RWPE1 (cell line): ENCODE data around the gene MKLN1.

Experiments
- CTCF ChIA-PET: fragments of 350-600 bp; sonication (Branson Sonifier 250); formaldehyde crosslinking; extraction: SDS; loops from one replicate; lab custom pipeline; 2021; lab: Yijun Ruan, JAX
- POLR2A ChIA-PET: fragments of 400-600 bp; formaldehyde crosslinking; extraction: SDS; loops from one replicate; lab custom pipeline; 2020; ENCODE audit warnings: antibody characterized with exemption; ENCODE audit not compliant: low non-redundant PET; lab: Yijun Ruan, JAX
- DNase-seq: peaks from one replicate; pipeline ENCODE4 v3.0.0; 2012; ENCODE audit warnings: low spot score
- H3K27ac ChIP-seq: fragments of 450-650 bp; 2 replicates; pipeline ENCODE4 v1.5.1; 2017
- CTCF ChIP-seq: fragments of 450-650 bp; conservative IDR thresholded peaks from 2 replicates; pipeline ENCODE4 v1.5.1; 2017; ENCODE audit warnings: low read depth, mild to moderate bottlenecking

MKLN1 gene

GRCh38 chr7:131436384-131436783 is 108.7 kb downstream of the MKLN1 start:
- DNase-seq, result no peak
- POLR2A ChIA-PET, result no interaction called here
- TF ChIP-seq CTCF, result no peak
- CTCF ChIA-PET, result no interaction called here
- no peak overlapping the region for H3K27ac ChIP-seq

- ChIA-PET CTCF (interaction anchor here (0.6 to 0.8 kb wide), 2 partner anchors 43 to 60 kb away, joined by 3 to 10 read pairs; no protein-coding TSS in a partner anchor), POLR2A (no interaction called here)
- H3K27ac ChIP-seq, result no peak overlapping the region
- no peak for TF ChIP-seq CTCF
- no peak for DNase-seq
Measured at GRCh38 chr7:131438969-131439368, 111.3 kb downstream of the MKLN1 start.

- no peak for TF ChIP-seq CTCF
- ChIA-PET POLR2A (no interaction called here), CTCF (no interaction called here)
- no peak for DNase-seq
- no peak overlapping the region for H3K27ac ChIP-seq
Measured at GRCh38 chr7:131443496-131443895, 115.8 kb downstream of the MKLN1 start.

- TF ChIP-seq CTCF, result no peak
- H3K27ac ChIP-seq, result no peak overlapping the region
- no peak for DNase-seq
- POLR2A ChIA-PET, result no interaction called here
- CTCF ChIA-PET, result no interaction called here
Measured at GRCh38 chr7:131444683-131445082, 117.0 kb downstream of the MKLN1 start.

- H3K27ac ChIP-seq, result no peak overlapping the region
- ChIA-PET CTCF (no interaction called here), POLR2A (no interaction called here)
- no peak for DNase-seq
- no peak for TF ChIP-seq CTCF
Measured at GRCh38 chr7:131449373-131449902, 121.8 kb downstream of the MKLN1 start.

- no peak overlapping the region for H3K27ac ChIP-seq
- CTCF ChIA-PET, result no interaction called here
- POLR2A ChIA-PET, result no interaction called here
- no peak for DNase-seq
- no peak for TF ChIP-seq CTCF
Measured at GRCh38 chr7:131454498-131454897, 126.8 kb downstream of the MKLN1 start.
